ENCODE results near the gene SLC26A1.
A peak's percentile ranks its signal among the peaks of the same experiment; 100 is the strongest.
"Not testable (repeated sequence)": the region's sequence is repeated elsewhere in the genome, so short reads cannot be mapped to it uniquely, and the experiment has no call there.

The SLC26A1 gene

GRCh38 chr4:982814-983213 is 10.4 kb downstream of the SLC26A1 start:
- no peak for DNase-seq

- DNase-seq = no peak
Measured at GRCh38 chr4:982291-982690, 10.9 kb downstream of the SLC26A1 start.

- DNase-seq = no peak
Measured at GRCh38 chr4:978957-979701, 14.1 kb downstream of the SLC26A1 start.

GRCh38 chr4:976016-976415 is 17.2 kb downstream of the SLC26A1 start:
- not testable (repeated sequence) for DNase-seq

- DNase-seq = no peak
Measured at GRCh38 chr4:974668-975067, 18.5 kb downstream of the SLC26A1 start.

GRCh38 chr4:973431-974397 is 19.5 kb downstream of the SLC26A1 start, which contains the start of gene DGKQ:
DGKQ (minus strand) TSS chr4:973569; CDS start chr4:973482, 87 bp downstream.
- peak; percentile 65 for DNase-seq

GRCh38 chr4:972651-973424 is 20.4 kb downstream of the SLC26A1 start:
- no peak for DNase-seq

GRCh38 chr4:971666-972500 is 21.3 kb downstream of the SLC26A1 start:
- DNase-seq = no peak

- DNase-seq = no peak
Measured at GRCh38 chr4:970854-971520, 22.2 kb downstream of the SLC26A1 start.

- DNase-seq = no peak
Measured at GRCh38 chr4:970046-970745, 23.0 kb downstream of the SLC26A1 start.

- no peak for DNase-seq
Measured at GRCh38 chr4:968621-969394, 24.4 kb downstream of the SLC26A1 start.

- DNase-seq = no peak
Measured at GRCh38 chr4:968221-968620, 25.0 kb downstream of the SLC26A1 start.

GRCh38 chr4:967113-968104 is 25.8 kb downstream of the SLC26A1 start:
- DNase-seq = no peak

- no peak for DNase-seq
Measured at GRCh38 chr4:966266-967112, 26.7 kb downstream of the SLC26A1 start.

- DNase-seq = no peak
Measured at GRCh38 chr4:965766-966134, 27.5 kb downstream of the SLC26A1 start.

- DNase-seq = no peak
Measured at GRCh38 chr4:965048-965765, 28.0 kb downstream of the SLC26A1 start.
